Heart right ventricle (tissue), 16 donors: ENCODE data around the gene SND1. TPM values are rescaled to one million over a fixed set of nuclear protein-coding genes. Genes with fewer than 3 reads are reported as not detected.

Experiments used
- ATAC-seq, 8 donors: fragments of 200-7000 bp; cut with Tn5 transposase; one replicate each; pipeline ENCODE4 v1.9.1; 2020; ENCODE audit warnings: mild to moderate bottlenecking in 8 of 8, moderate library complexity in 8 of 8, moderate number of reproducible peaks in 1 of 8
- DNase-seq, 2 donors: peaks; one replicate each; pipeline ENCODE4 v3.0.0-alpha.2; 2020
- H3K27ac ChIP-seq, 10 donors: fragments of 200-600 bp; sonication (generic) in 2 of 10; one replicate each; pipeline versions ENCODE4 v1.5.0 to v1.8.0; 2020 to 2022; ENCODE audit warnings: mild to moderate bottlenecking in 3 of 10
- H3K27me3 ChIP-seq, 7 donors: fragments of 200-600 bp; one replicate each; pipeline ENCODE4 v1.8.0; 2021 to 2022; ENCODE audit warnings: mild to moderate bottlenecking in 2 of 7
- H3K36me3 ChIP-seq, 9 donors: fragments of 200-600 bp; sonication (generic) in 1 of 9; one replicate each; pipeline versions ENCODE4 v1.5.0 to v1.8.0; 2020 to 2022; ENCODE audit warnings: mild to moderate bottlenecking in 2 of 9
- H3K4me1 ChIP-seq, 9 donors: fragments of 200-600 bp; sonication (generic) in 1 of 9; one replicate each; pipeline versions ENCODE4 v1.5.0 to v1.8.0; 2020 to 2022; ENCODE audit warnings: mild to moderate bottlenecking in 4 of 9
- H3K4me3 ChIP-seq, 10 donors: fragments of 200-600 bp; sonication (generic) in 2 of 10; one replicate each; pipeline versions ENCODE4 v1.5.0 to v1.8.0; 2020 to 2022; ENCODE audit warnings: mild to moderate bottlenecking in 7 of 10, moderate library complexity in 2 of 10
- H3K9me3 ChIP-seq, 11 donors: fragments of 200-600 bp in 10 of 11; sonication (generic) in 2 of 11; one replicate each; pipeline versions ENCODE4 v1.5.0 to v1.8.0; 2013 to 2022; ENCODE audit warnings: mild to moderate bottlenecking in 2 of 11, control low read depth in 1 of 11, moderate library complexity in 1 of 11
- WGBS, 2 donors: extraction: QIAGEN DNeasy Blood & Tissue Kit; methylation state at CpG; one replicate each; pipeline ENCODE4 v1.1.7; 2013; ENCODE audit warnings: inconsistent platforms in 1 of 2; 5-methylcytosine and 5-hydroxymethylcytosine counted together
- intact Hi-C, 10 donors: fragments of 100-400 bp; cut with DNase I; formaldehyde crosslinking; loops; one replicate each; pipeline versions ENCODE4 v1.11.1 to v1.14.2; 2022
- polyA plus RNA-seq, 2 donors: library from polyadenylated mRNA; stranded (reverse); fragments of 200-250 nt; gene quantifications; one replicate each; pipeline ENCODE4 v1.2.3, GENCODE V29; 2013
- total RNA-seq, 10 donors: library from RNA; stranded (reverse); fragmentation: NEBNext Ultra II Directional in 3 of 10; extraction: Animal tissue kit (Norgen Biotek cat#: 25700) in 3 of 10; gene quantifications; one replicate each; pipeline versions ENCODE4 v1.2.1 to v1.2.4, GENCODE V29; 2021 to 2023
- TF ChIP-seq, protein P1 (sequence below), 9 donors: fragments of 200-600 bp; sonication (generic) in 2 of 9; IDR thresholded peaks; one replicate each; pipeline versions ENCODE4 v1.5.0 to v1.8.0; 2021 to 2022; ENCODE audit warnings: antibody characterized with exemption in 9 of 9, mild to moderate bottlenecking in 5 of 9, moderate library complexity in 1 of 9
- donor health status: Arrhythmogenic right ventricular cardiomyopathy.
- donor health status: ischemic (EF 13 %, LVEDD 7.1; RV severe dilation, severe dysfunction).
- donor health status: healthy with polysubstance abuse.
- donor health status: DM: no; HTN: yes; CAD: no.
- donor health status: DM: no; HTN: no; CAD: no.
- donor health status: ischemic (EF 25% LVEDD 6.9; RV normal size, moderate dysfunction).
- donor health status: ischemic (EF 25% LVEDD 5.7; RV mildly dilated, moderate dysfunction).
- donor health status: healthy.
- donor health status: DM: yes; HTN: yes; CAD: no.
- donor health status: Ischemic cardiomyopathy.
- donor health status: ischemic (EF 35%, LVEDD 5.7; RV mildly dilated, moderate dysfunction).
- donor health status: nonischemic (EF 11% LVEDD 7.7; RV severe dilation, severe dysfunction).
- donor health status: DM: yes; HTN: yes; CAD: no.
- donor health status: PGD.
- donor health status: ischemic (EF 29% LVEDD 5.4; RV normal size, mild dysfunction).
- donor health status: nonischemic (EF 23%, LVEDD 6.1; RV moderate dilation, normal function).

Gene SND1
- total and polyA plus RNA-seq, 12 donors: 39.9 to 107 (median 80.8) TPM

GRCh38 chr7:128094686-128095085 lies 442.7 kb downstream of the SND1 start:
- Histone ChIP-seq H3K4me1 (peaks cover 0 to 13% (median 0%) of the 10 kb centered on the region in 9 donors), H3K27ac (no peak overlapping the region), H3K36me3 (peaks cover 0 to 59% (median 21%) of the 10 kb centered on the region in 9 donors), H3K4me3 (no peak overlapping the region), H3K9me3 (no peaks in the 10 kb centered on the region), H3K27me3 (no peaks in the 10 kb centered on the region)
- 85 to 91% methylated on average over 8 of the region's 8 CpGs for WGBS, 2 donors
- TF ChIP-seq, protein P1, sequence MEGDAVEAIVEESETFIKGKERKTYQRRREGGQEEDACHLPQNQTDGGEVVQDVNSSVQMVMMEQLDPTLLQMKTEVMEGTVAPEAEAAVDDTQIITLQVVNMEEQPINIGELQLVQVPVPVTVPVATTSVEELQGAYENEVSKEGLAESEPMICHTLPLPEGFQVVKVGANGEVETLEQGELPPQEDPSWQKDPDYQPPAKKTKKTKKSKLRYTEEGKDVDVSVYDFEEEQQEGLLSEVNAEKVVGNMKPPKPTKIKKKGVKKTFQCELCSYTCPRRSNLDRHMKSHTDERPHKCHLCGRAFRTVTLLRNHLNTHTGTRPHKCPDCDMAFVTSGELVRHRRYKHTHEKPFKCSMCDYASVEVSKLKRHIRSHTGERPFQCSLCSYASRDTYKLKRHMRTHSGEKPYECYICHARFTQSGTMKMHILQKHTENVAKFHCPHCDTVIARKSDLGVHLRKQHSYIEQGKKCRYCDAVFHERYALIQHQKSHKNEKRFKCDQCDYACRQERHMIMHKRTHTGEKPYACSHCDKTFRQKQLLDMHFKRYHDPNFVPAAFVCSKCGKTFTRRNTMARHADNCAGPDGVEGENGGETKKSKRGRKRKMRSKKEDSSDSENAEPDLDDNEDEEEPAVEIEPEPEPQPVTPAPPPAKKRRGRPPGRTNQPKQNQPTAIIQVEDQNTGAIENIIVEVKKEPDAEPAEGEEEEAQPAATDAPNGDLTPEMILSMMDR (IDR thresholded peaks at IDR 0.05): no peak
- intact Hi-C loops: no loop called here
- peak in 1 of 8 donors; percentile 18 for ATAC-seq
- DNase-seq: no peak

GRCh38 chr7:128097211-128097731 lies 445.3 kb downstream of the SND1 start:
- peaks cover 0 to 33% (median 0%) of the 10 kb centered on the region in 9 donors for H3K36me3 ChIP-seq
- no peaks in the 10 kb centered on the region for H3K27me3 ChIP-seq
- H3K4me3 ChIP-seq: no peak overlapping the region
- 94 to 95% methylated on average over 7 of the region's 7 CpGs for WGBS, 2 donors
- intact Hi-C loops: no loop called here
- H3K9me3 ChIP-seq: no peaks in the 10 kb centered on the region
- peaks cover 0 to 13% (median 0%) of the 10 kb centered on the region in 9 donors for H3K4me1 ChIP-seq
- TF ChIP-seq, protein P1 (IDR thresholded peaks at IDR 0.05): no peak
- DNase-seq: no peak
- H3K27ac ChIP-seq: no peak overlapping the region
- no peak for ATAC-seq

DNA sequence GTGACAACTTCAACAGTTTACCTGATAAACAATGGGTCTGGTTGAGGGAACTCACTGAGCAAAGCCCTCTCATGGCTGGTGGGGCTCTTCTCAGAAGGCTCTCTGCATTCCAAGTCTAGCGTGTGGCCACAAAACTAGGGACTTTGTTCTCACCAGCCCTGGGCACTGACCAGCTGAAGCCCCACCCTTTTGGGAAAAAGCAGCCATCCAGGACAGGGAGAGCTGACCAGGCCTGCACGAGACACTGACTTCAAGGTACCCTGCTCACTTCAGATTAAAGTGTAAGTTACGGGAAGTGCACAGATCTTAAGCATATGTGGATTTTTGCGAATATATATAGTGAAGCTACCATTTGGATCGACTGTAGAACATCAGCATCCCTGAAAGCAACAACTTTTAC lies 446.6 kb downstream of the SND1 start:
- ATAC-seq: no peak
- Histone ChIP-seq H3K4me1 (peaks cover 0 to 21% (median 5%) of the 10 kb centered on the region in 9 donors), H3K4me3 (no peak overlapping the region), H3K9me3 (no peaks in the 10 kb centered on the region), H3K36me3 (peaks cover 0 to 20% (median 0%) of the 10 kb centered on the region in 9 donors), H3K27me3 (peaks cover 0 to 10% (median 8%) of the 10 kb centered on the region in 7 donors), H3K27ac (no peak overlapping the region)
- TF ChIP-seq, protein P1 (IDR thresholded peaks at IDR 0.05): no peak
- intact Hi-C loops: no loop called here
- 93 to 95% methylated on average over 5 of the region's 5 CpGs for WGBS, 2 donors
- DNase-seq: no peak

DNA sequence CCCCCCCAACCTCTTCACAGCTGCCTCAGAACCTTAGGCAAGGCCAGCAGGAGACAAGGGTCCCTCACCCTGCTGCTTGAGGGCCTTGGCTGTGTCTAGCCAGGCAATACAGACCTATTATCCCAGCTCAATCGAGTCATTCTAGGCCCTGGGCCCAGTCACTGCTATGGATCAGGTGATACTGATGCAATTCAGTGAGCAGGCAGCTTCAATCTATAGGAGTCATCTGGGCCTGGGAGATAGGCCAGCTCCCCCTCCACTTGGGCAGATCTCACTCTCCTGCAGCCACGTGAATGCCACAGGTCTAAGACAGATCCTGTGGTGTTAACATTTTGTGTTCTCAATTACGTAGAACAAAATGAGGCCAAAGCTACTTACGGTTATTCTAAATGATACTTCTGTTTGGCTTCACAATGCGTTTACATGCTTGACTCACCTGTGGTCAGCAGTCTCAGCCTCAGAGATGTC lies 447.2 kb downstream of the SND1 start:
- TF ChIP-seq, protein P1 (IDR thresholded peaks at IDR 0.05): no peak
- 94 to 96% methylated on average over 5 of the region's 5 CpGs for WGBS, 2 donors
- Histone ChIP-seq H3K27ac (no peak overlapping the region), H3K27me3 (peaks cover 0 to 16% (median 15%) of the 10 kb centered on the region in 7 donors), H3K4me3 (no peak overlapping the region), H3K9me3 (no peaks in the 10 kb centered on the region), H3K4me1 (peaks cover 4 to 23% (median 11%) of the 10 kb centered on the region in 9 donors), H3K36me3 (peaks cover 0 to 16% (median 0%) of the 10 kb centered on the region in 9 donors)
- DNase-seq (no peak), ATAC-seq (no peak)
- intact Hi-C loops: no loop called here
